Activated T-cell treated with anti-CD3 and anti-CD28 coated beads for 48 hours (primary cell): Measurements from ENCODE around the gene UBASH3B.
"Not testable (repeated sequence)": the region's sequence is repeated elsewhere in the genome, so short reads cannot be mapped to it uniquely, and the experiment has no call there.

Experiments
- DNase-seq: peaks from one replicate; pipeline ENCODE4 v3.0.0-alpha.2; 2020; ENCODE audit warnings: low read depth

The UBASH3B gene

DNA sequence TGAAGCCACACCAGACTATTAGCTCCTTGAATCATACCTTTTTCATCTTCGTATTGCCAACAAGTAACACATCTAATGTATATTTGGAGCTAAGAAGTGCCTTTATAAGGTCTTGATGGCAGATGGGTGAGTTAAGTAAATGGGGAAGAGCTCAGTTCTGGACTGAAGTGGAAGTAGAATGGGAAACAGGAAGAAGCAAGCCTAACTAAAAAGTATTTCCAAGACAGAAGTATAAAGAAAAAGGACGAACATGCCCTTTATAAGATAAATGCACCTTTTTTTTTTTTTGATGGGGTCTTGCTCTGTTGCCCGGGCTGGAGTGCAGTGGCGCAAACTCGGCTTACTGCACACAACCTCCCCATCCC, 197.3 kb downstream of the UBASH3B start:
- DNase-seq, result no peak

DNA sequence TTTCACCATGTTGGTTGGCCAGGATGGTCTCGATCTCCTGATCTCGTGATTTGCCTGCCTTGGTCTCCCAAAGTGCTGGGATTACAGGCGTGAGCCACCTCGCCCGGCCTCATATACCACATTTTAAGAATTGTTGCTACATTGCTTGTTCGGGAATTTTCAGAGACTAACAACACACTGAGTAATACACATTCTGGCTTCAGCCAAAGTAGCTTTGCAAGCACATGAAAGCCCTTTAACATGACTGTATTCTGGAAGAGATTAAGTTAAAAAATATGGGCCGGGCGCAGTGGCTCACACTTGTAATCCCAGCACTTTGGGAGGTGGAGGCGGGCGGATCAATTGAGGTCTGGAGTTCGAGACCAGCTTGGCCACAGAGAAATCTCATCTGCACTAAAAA, 197.7 kb downstream of the UBASH3B start:
- DNase-seq, result no peak

DNA sequence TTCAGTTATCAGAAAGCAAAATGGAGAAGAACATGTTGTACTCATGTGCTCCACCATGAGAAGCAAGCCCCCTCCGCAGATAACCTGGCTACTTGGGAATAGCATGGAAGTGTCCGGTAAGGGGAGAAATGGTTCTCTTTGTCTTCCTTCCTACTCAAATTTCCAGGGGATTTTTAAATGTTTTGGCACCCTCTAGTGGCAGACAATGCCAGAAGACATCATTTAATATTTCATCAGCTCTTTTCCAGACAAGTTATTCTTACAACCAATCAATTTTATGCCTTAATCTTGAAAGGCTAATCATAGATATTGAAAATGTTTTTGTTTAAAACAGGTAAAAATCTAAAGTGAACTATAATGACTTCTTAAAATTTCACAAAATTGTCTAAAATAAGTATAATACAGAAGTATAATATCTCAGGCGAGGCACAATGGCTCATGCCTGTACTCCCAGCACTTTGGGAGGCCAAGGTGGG, 198.5 kb downstream of the UBASH3B start:
- DNase-seq, result no peak

DNA sequence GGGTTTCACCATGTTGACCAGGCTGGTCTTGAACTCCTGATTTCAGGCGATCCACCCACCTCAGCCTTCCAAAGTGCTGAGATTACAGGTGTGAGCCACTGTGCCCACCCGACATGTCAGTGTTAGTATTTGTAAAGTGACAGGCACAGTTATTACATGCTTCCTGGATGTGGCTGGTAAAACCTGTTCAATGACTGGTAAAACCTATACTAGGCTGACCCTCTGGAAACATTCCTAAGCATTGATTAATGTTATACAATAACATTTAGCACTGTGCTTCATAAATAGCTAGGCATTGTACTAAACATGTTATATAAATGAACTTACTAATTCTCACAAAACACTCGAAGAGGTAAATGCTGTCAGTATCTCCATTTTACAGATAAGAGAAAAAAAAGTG, 206.1 kb downstream of the UBASH3B start:
- no peak for DNase-seq

DNA sequence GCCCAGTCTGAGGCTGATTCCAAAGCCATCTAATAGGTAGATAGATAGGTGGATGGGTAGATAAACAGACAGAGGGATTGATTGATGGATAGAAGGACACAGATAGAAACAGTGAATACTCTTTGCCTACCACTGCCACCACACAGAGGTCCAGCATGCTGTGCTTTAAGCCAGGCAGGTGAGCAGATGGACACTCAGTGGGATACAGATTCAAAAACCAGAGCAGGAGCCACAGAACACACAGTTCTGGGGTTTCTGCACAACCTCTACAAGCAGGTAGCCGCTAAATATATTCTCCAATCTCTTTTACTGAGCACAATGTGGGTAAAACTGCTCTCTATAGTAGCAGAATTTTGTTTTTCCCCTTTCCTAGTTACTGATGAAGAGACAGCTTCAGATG, 206.6 kb downstream of the UBASH3B start:
- DNase-seq, result no peak

DNA sequence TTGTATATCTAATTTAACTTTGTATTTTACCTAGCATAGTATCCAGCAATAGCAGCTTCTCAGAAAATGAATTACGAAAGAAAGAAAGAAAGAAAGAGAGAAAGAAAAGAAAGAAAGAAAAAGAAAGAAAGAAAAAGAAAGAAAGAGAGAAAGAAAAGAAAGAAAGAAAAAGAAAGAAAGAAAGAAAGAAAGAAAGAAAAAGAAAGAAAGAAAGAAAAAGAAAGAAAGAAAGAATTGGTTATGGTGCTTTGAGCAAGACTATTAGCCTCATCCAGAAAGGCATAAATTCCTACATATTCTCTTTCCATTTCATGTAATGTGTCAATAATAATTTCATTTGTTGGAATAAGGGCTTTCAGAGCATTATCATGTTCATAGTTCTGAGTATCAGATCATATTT, 207.6 kb downstream of the UBASH3B start:
- DNase-seq, result not testable (repeated sequence)

DNA sequence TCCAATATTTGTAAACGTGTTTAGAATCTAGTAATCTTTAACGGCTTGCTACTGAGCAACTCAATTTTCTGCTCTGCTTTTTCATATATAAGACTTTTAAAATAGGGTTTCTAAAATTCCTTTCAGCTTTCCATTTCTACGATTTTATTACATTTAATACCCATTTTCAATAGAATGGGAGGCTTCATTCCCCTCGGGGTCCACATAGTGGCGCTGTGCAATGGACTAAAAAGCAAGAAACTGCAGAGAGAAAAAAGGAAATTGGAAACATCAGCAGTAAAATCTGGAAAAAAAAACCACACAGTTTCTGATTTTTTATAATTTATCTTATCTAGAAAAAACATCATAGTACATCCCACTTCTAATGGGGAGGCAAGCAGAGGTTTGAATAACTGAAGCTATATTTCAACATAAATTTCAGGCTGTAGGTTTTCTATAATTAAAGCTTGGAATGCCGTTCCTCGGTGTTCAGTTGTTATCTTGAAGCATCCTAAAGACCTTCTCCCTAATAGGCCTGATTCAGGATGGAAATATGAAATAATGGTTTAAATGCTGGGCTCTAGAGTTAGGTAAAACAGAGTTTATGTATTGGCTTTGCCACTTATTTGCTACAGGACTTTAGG, 208.3 kb downstream of the UBASH3B start:
- DNase-seq, result no peak
